Retinal pigment epithelial cell (primary cell): ENCODE data around the gene ERBB3.

Source experiments
- DNase-seq: peaks from one replicate; pipeline ENCODE4 v3.0.0-alpha.2; 2010; ENCODE audit warnings: low read depth
- H3K4me3 ChIP-seq: 2 replicates; pipeline ENCODE4 v1.5.1; 2011; ENCODE audit warnings: mild to moderate bottlenecking, low read length, control low read depth, moderate library complexity
- CTCF ChIP-seq: conservative IDR thresholded peaks from 2 replicates; pipeline ENCODE4 v1.5.1; 2011; ENCODE audit warnings: low read depth, low read length, control low read depth, inconsistent platforms

Gene ERBB3

GRCh38 chr12:56086608-56087007 lies 6.6 kb downstream of the ERBB3 start:
- DNase-seq, result no peak
- no peak overlapping the region for H3K4me3 ChIP-seq
- TF ChIP-seq CTCF, result no peak

- no peak for DNase-seq
- no peak for TF ChIP-seq CTCF
These were observed 7.3 kb downstream of the ERBB3 start for GRCh38 chr12:56087220-56087619.

GRCh38 chr12:56097738-56098137 lies 17.8 kb downstream of the ERBB3 start:
- no peak overlapping the region for H3K4me3 ChIP-seq
- no peak for DNase-seq
- TF ChIP-seq CTCF, result no peak

More at GRCh38 chr12:56087220-56087619, 7.3 kb downstream of the ERBB3 start:
- H3K4me3 ChIP-seq, result no peak overlapping the region

- DNase-seq, result no peak
- no peak overlapping the region for H3K4me3 ChIP-seq
- no peak for TF ChIP-seq CTCF
These were observed 18.6 kb downstream of the ERBB3 start for GRCh38 chr12:56098592-56098991.

- DNase-seq, result no peak
- H3K4me3 ChIP-seq, result no peak overlapping the region
- TF ChIP-seq CTCF, result no peak
These were observed 19.8 kb downstream of the ERBB3 start for GRCh38 chr12:56099787-56100186.

- no peak for TF ChIP-seq CTCF
- no peak for DNase-seq
- H3K4me3 ChIP-seq, result no peak overlapping the region
These were observed 21.1 kb downstream of the ERBB3 start for GRCh38 chr12:56101045-56101444.

- no peak for TF ChIP-seq CTCF
- no peak for DNase-seq
- H3K4me3 ChIP-seq, result no peak overlapping the region
These were observed 22.7 kb downstream of the ERBB3 start for GRCh38 chr12:56102683-56103065.
